GM12878 (cell line): ENCODE results near the gene PCDHGA8. TPM values are rescaled to one million over a fixed set of nuclear protein-coding genes. Genes with fewer than 3 reads are reported as not detected.

Source experiments
- ATAC-seq: fragments of 200-7000 bp; cut with Tn5 transposase; 3 replicates; pipeline ENCODE4 v1.9.1; 2020; ENCODE audit warnings: mild to moderate bottlenecking, moderate library complexity
- BruUV-seq: library from RNA; stranded (reverse); fragments of 400-500 nt; replicated peaks from 2 replicates; lab custom pipeline; 2021; lab: Mats Ljungman, UMichigan
- CTCF ChIA-PET: fragments of 300-600 bp; sonication (Branson Sonifier 250); formaldehyde crosslinking; extraction: SDS; loops from one replicate; lab custom pipeline; 2021; ENCODE audit warnings: inconsistent platforms; lab: Yijun Ruan, JAX
- POLR2A ChIA-PET: fragments of 350-600 bp; formaldehyde crosslinking; extraction: SDS; loops from one replicate; lab custom pipeline; 2021; ENCODE audit warnings: inconsistent platforms; lab: Charles Lee
- RAD21 ChIA-PET: fragments of 300-600 bp; sonication (Branson Sonifier 250); formaldehyde crosslinking; loops from one replicate; lab custom pipeline; 2023; ENCODE audit warnings: antibody characterized with exemption; ENCODE audit not compliant: unreplicated experiment; lab: Charles Lee
- SMC1A ChIA-PET: fragments of 300-600 bp; sonication (Branson Sonifier 250); formaldehyde crosslinking; loops from one replicate; lab custom pipeline; 2023; ENCODE audit not compliant: unreplicated experiment, uncharacterized antibody; lab: Charles Lee
- DNase-seq: peaks from one replicate; pipeline ENCODE4 v3.0.0-alpha.2; 2011; ENCODE audit warnings: low read depth, low spot score
- FAIRE-seq: peaks from 3 replicates; lab custom pipeline; 2011; peaks lifted over from hg19 to GRCh38; lab: Jason Lieb, UNC
- H2AFZ ChIP-seq: 2 replicates; pipeline ENCODE4 v1.6.0; 2011; ENCODE audit warnings: low read depth, low read length, control low read depth; ENCODE audit not compliant: control insufficient read depth
- H3K27ac ChIP-seq: 2 replicates; pipeline ENCODE4 v1.5.1; 2011; ENCODE audit warnings: control low read depth; ENCODE audit not compliant: control insufficient read depth, insufficient read depth
- H3K27me3 ChIP-seq, 2 experiments: replicated peaks in 1 of 2; 2 replicates each; pipeline versions ENCODE4 v1.6.0 to v1.6.1; 2011; ENCODE audit warnings: low read length in 1 of 2; ENCODE audit not compliant: control insufficient read depth in 2 of 2, insufficient read depth in 2 of 2
- H3K36me3 ChIP-seq, 2 experiments: 2 replicates each; pipeline ENCODE4 v1.5.1; 2011; ENCODE audit warnings: low read length in 1 of 2; ENCODE audit not compliant: control insufficient read depth in 2 of 2, insufficient read depth in 2 of 2
- H3K4me1 ChIP-seq: 2 replicates; pipeline ENCODE4 v1.6.1; 2011; ENCODE audit warnings: mild to moderate bottlenecking, low read length, moderate library complexity, mixed read lengths; ENCODE audit not compliant: control insufficient read depth, insufficient read depth
- H3K4me2 ChIP-seq: 2 replicates; pipeline ENCODE4 v1.6.0; 2011; ENCODE audit warnings: control low read depth; ENCODE audit not compliant: control insufficient read depth, insufficient read depth
- H3K4me3 ChIP-seq: fragments of 200-600 bp; sonication (generic); 2 replicates; pipeline ENCODE4 v1.5.1; 2016
- H3K79me2 ChIP-seq: 2 replicates; pipeline ENCODE4 v1.6.0; 2011; ENCODE audit warnings: low read length; ENCODE audit not compliant: control insufficient read depth, insufficient read depth
- H3K9ac ChIP-seq: 2 replicates; pipeline ENCODE4 v1.8.0; 2011; ENCODE audit warnings: low read length, control low read depth, mixed read lengths; ENCODE audit not compliant: control insufficient read depth, insufficient read depth
- H3K9me3 ChIP-seq: replicated peaks from 3 replicates; pipeline ENCODE4 v1.5.1; 2011; ENCODE audit warnings: mild to moderate bottlenecking, low read length; ENCODE audit not compliant: control insufficient read depth, insufficient read depth
- H4K20me1 ChIP-seq: 2 replicates; pipeline ENCODE4 v1.6.0; 2011; ENCODE audit not compliant: control insufficient read depth, insufficient read depth
- BACH1 ChIP-seq: fragments of 450-650 bp; IDR thresholded peaks from 2 replicates; pipeline ENCODE4 v1.6.1; 2017; ENCODE audit warnings: mild to moderate bottlenecking, borderline replicate concordance
- BCL11A ChIP-seq: IDR thresholded peaks from 2 replicates; pipeline ENCODE4 v1.6.1; 2011; ENCODE audit warnings: low read depth, low read length
- BMI1 ChIP-seq: fragments of 450-650 bp; IDR thresholded peaks from 2 replicates; pipeline ENCODE4 v1.6.1; 2016; ENCODE audit warnings: mild to moderate bottlenecking, moderate library complexity, borderline replicate concordance
- CBX3 ChIP-seq: fragments of 200-600 bp; sonication (generic); IDR thresholded peaks from 2 replicates; pipeline ENCODE4 v1.6.1; 2016; ENCODE audit warnings: low read depth, borderline replicate concordance
- CEBPB ChIP-seq, 2 experiments: fragments of 150-350 bp in 1 of 2; IDR thresholded peaks; 2 replicates each; pipeline ENCODE4 v1.6.1; 2012 to 2014; ENCODE audit warnings: low read depth in 2 of 2, low read length in 2 of 2, borderline replicate concordance in 1 of 2, inconsistent platforms in 1 of 2
- CHD2 ChIP-seq: IDR thresholded peaks from 2 replicates; pipeline ENCODE4 v1.6.1; 2011; ENCODE audit warnings: low read depth, low read length, improper control_type of control experiment, borderline replicate concordance
- DPF2 ChIP-seq: fragments of 450-650 bp; IDR thresholded peaks from 2 replicates; pipeline ENCODE4 v1.6.1; 2017; ENCODE audit warnings: mild to moderate bottlenecking
- EP300 ChIP-seq, 2 experiments: fragments of 150-350 bp in 1 of 2; IDR thresholded peaks; 2 replicates each; pipeline ENCODE4 v1.6.1; 2011 to 2012; ENCODE audit warnings: low read depth in 2 of 2, low read length in 2 of 2, borderline replicate concordance in 1 of 2, improper control_type of control experiment in 1 of 2, inconsistent platforms in 1 of 2; ENCODE audit not compliant: control insufficient read depth in 1 of 2
- IKZF1 ChIP-seq: fragments of 450-650 bp; conservative IDR thresholded peaks from 2 replicates; pipeline ENCODE4 v1.6.1; 2017; ENCODE audit warnings: antibody characterized with exemption, mild to moderate bottlenecking
- MYB ChIP-seq: fragments of 150-350 bp; IDR thresholded peaks from 2 replicates; pipeline ENCODE4 v1.6.1; 2014; ENCODE audit warnings: mild to moderate bottlenecking, low read depth, low read length, borderline replicate concordance
- NFYB ChIP-seq: IDR thresholded peaks from 2 replicates; pipeline ENCODE4 v1.6.1; 2011; ENCODE audit warnings: low read depth, mild to moderate bottlenecking, low read length, improper control_type of control experiment, moderate library complexity; ENCODE audit not compliant: insufficient read depth
- PML ChIP-seq: IDR thresholded peaks from 2 replicates; pipeline ENCODE4 v1.6.1; 2012; ENCODE audit warnings: low read length, inconsistent platforms
- SMC3 ChIP-seq: IDR thresholded peaks from 2 replicates; pipeline ENCODE4 v1.6.1; 2011; ENCODE audit warnings: low read length, improper control_type of control experiment, borderline replicate concordance
- ZNF217 ChIP-seq: fragments of 450-650 bp; IDR thresholded peaks from 2 replicates; pipeline ENCODE4 v1.6.1; 2017; ENCODE audit warnings: antibody characterized with exemption, mild to moderate bottlenecking
- ZSCAN29 ChIP-seq: fragments of 450-650 bp; IDR thresholded peaks from 2 replicates; pipeline ENCODE4 v1.6.1; 2017; ENCODE audit warnings: mild to moderate bottlenecking, moderate library complexity
- WGBS: methylation state at CpG from one replicate; pipeline ENCODE4 v1.1.6; 2016; ENCODE audit warnings: low lambda C conversion rate; ENCODE audit not compliant: insufficient replicate concordance, insufficient coverage; ENCODE audit errors: missing lambda C conversion rate; 5-methylcytosine and 5-hydroxymethylcytosine counted together
- in situ Hi-C: fragments of 300-500 bp; cut with MboI; formaldehyde crosslinking; loops from 9 replicates; pipeline ENCODE4 v1.14.3; 2018; ENCODE audit warnings: mixed read lengths
- intact Hi-C: fragments of 100-400 bp; cut with micrococcal nuclease; formaldehyde crosslinking; loops from one replicate; pipeline ENCODE4 v1.14.2; 2022; ENCODE audit not compliant: unreplicated experiment
- polyA plus RNA-seq, 11 experiments: library from polyadenylated mRNA; depleted of rRNA in 4 of 11; unstranded in 6 of 11; stranded (reverse) in 5 of 11; fragments of >200 nt; fragmentation: Nextera tagmentation in 4 of 11; fragmentation: Illumina TruSeq in 1 of 11; extraction: Ambion mirVana in 4 of 11; extraction: Trizol in 1 of 11; gene quantifications; 1 replicate in 1 of 11; 2 replicates in 10 of 11; pipeline versions ENCODE4 v1.2.1 to v1.2.3, GENCODE V29; 2011 to 2016; ENCODE audit warnings: inconsistent platforms in 2 of 11, missing spikeins in 2 of 11, low read depth in 1 of 11
- total RNA-seq, 4 experiments: library from RNA; depleted of rRNA in 3 of 4; stranded (reverse); fragments of >200 nt in 3 of 4; fragmentation: Illumina TruSeq in 1 of 4; extraction: Trizol in 1 of 4; gene quantifications; 2 replicates each; pipeline versions ENCODE4 v1.2.1 to v1.2.3, GENCODE V29; 2013 to 2021
- TF ChIP-seq, protein P1 (sequence below): IDR thresholded peaks from 2 replicates; pipeline ENCODE4 v1.6.1; 2012; ENCODE audit warnings: improper control_type of control experiment, low read depth, low read length; ENCODE audit not compliant: insufficient replicate concordance
- TF ChIP-seq, protein P2 (sequence below): fragments of 450-650 bp; IDR thresholded peaks from 2 replicates; pipeline ENCODE4 v1.6.1; 2017; ENCODE audit warnings: mild to moderate bottlenecking, low read depth, inconsistent platforms; ENCODE audit not compliant: poor library complexity, severe bottlenecking

The PCDHGA8 gene
- total and polyA plus RNA-seq, 10 of the 15 experiments (the other 5 are each of a cell fraction or from before 2014, with no cell fraction given), result 0.01 to 0.04 TPM; not detected in 8

DNA sequence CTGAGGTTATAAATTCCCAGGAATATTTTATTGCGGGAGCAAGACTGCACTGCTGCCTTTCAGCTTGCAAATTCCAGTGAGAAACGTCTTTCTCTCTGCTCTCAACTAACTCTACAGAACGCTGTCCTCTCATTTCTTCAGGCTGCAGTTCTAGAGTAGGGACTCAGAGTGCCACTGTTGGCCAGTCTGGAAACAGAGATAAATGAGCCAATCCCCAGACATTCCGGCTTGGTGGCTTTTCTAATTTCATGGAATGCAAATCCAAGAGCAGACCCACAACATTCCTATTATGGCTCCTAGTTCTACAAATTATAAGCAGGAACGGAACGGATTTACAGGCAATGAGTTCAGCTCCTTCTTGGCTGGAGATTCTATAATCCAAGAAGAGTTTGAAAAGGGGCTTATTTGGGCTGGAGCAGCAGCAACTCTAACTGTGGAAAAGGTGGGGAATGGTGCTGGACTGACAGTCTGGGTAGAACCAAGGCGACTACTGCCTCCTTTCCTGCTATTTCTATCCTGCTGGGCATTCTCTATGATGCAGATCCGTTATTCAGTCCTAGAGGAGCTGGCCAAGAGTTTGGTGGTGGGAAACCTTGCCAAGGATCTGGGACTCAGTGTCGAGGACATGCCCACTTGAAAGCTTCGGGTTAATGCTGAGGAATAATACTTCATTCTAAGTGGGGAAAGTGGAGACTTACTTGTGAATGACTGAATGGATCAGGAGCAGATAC lies 47.1 kb downstream of the PCDHGA8 start:
- no peaks in the 10 kb centered on the region for H3K79me2 ChIP-seq
- RAD21 ChIA-PET, result interaction anchor here (1.3 to 1.5 kb wide), 2 partner anchors 9 to 124 kb away, joined by 3 read pairs; partner anchors contain the start of gene PCDHGA12
- POLR2A ChIA-PET, result no interaction called here

More for the DNA sequence above, 47.1 kb downstream of the PCDHGA8 start:
- ChIA-PET CTCF (interaction anchor here (3.0 kb wide), 1 partner anchor 9 kb away, joined by 13 read pairs; the partner anchor contains the start of gene PCDHGA12), SMC1A (no interaction called here)
- 62% methylated on average over 10 of the region's 10 CpGs for WGBS
- in situ Hi-C loops, result no loop called here
- no peak overlapping the region for H3K27ac ChIP-seq
- no peak overlapping the region for H3K9ac ChIP-seq
- TF ChIP-seq BCL11A (no peak), PML (no peak), CHD2 (no peak), SMC3 (no peak), CBX3 (no peak), ZNF217 (no peak), EP300 (IDR thresholded peaks at IDR 0.05; ENCODE audit: borderline replicate concordance in 1 of 2, control insufficient read depth in 1 of 2, low read depth in 2 of 2, low read length in 2 of 2) (no peak), DPF2 (no peak), NFYB (no peak), BMI1 (no peak), BACH1 (no peak), MYB (no peak), ZSCAN29 (no peak), CEBPB (IDR thresholded peaks at IDR 0.05; ENCODE audit: borderline replicate concordance in 1 of 2, low read depth in 2 of 2, low read length in 2 of 2) (no peak), IKZF1 (no peak)
- TF ChIP-seq, protein P1, sequence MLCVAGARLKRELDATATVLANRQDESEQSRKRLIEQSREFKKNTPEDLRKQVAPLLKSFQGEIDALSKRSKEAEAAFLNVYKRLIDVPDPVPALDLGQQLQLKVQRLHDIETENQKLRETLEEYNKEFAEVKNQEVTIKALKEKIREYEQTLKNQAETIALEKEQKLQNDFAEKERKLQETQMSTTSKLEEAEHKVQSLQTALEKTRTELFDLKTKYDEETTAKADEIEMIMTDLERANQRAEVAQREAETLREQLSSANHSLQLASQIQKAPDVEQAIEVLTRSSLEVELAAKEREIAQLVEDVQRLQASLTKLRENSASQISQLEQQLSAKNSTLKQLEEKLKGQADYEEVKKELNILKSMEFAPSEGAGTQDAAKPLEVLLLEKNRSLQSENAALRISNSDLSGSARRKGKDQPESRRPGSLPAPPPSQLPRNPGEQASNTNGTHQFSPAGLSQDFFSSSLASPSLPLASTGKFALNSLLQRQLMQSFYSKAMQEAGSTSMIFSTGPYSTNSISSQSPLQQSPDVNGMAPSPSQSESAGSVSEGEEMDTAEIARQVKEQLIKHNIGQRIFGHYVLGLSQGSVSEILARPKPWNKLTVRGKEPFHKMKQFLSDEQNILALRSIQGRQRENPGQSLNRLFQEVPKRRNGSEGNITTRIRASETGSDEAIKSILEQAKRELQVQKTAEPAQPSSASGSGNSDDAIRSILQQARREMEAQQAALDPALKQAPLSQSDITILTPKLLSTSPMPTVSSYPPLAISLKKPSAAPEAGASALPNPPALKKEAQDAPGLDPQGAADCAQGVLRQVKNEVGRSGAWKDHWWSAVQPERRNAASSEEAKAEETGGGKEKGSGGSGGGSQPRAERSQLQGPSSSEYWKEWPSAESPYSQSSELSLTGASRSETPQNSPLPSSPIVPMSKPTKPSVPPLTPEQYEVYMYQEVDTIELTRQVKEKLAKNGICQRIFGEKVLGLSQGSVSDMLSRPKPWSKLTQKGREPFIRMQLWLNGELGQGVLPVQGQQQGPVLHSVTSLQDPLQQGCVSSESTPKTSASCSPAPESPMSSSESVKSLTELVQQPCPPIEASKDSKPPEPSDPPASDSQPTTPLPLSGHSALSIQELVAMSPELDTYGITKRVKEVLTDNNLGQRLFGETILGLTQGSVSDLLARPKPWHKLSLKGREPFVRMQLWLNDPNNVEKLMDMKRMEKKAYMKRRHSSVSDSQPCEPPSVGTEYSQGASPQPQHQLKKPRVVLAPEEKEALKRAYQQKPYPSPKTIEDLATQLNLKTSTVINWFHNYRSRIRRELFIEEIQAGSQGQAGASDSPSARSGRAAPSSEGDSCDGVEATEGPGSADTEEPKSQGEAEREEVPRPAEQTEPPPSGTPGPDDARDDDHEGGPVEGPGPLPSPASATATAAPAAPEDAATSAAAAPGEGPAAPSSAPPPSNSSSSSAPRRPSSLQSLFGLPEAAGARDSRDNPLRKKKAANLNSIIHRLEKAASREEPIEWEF, result no peak
- TF ChIP-seq, protein P2, sequence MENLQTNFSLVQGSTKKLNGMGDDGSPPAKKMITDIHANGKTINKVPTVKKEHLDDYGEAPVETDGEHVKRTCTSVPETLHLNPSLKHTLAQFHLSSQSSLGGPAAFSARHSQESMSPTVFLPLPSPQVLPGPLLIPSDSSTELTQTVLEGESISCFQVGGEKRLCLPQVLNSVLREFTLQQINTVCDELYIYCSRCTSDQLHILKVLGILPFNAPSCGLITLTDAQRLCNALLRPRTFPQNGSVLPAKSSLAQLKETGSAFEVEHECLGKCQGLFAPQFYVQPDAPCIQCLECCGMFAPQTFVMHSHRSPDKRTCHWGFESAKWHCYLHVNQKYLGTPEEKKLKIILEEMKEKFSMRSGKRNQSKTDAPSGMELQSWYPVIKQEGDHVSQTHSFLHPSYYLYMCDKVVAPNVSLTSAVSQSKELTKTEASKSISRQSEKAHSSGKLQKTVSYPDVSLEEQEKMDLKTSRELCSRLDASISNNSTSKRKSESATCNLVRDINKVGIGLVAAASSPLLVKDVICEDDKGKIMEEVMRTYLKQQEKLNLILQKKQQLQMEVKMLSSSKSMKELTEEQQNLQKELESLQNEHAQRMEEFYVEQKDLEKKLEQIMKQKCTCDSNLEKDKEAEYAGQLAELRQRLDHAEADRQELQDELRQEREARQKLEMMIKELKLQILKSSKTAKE, result no peak
- intact Hi-C loops, result no loop called here
- H3K27me3 ChIP-seq, result no peaks in the 10 kb centered on the region
- no peaks in the 10 kb centered on the region; the same call in 2 of the 3 replicates for H3K9me3 ChIP-seq
- ATAC-seq (no peak), DNase-seq (no peak), FAIRE-seq (no peak)
- BruUV-seq, result no TSS peak
- H3K4me1 ChIP-seq, result no peaks in the 10 kb centered on the region
- no peaks in the 10 kb centered on the region for H3K36me3 ChIP-seq
- H3K4me2 ChIP-seq, result no peak overlapping the region
- no peak overlapping the region for H2AFZ ChIP-seq
- H3K4me3 ChIP-seq, result no peak overlapping the region
- H4K20me1 ChIP-seq, result no peaks in the 10 kb centered on the region
